Stimulated activated CD4-positive, alpha-beta T cell treated with anti-CD3 and anti-CD28 coated beads, Interleukin-12 subunit alpha, Interleukin-12 subunit beta, amount 100 ng/mL, for 4 hours (primary cell): ENCODE data around the gene SPATA1.
"Not testable (repeated sequence)": the region's sequence is repeated elsewhere in the genome, so short reads cannot be mapped to it uniquely, and the experiment has no call there.

Source experiments
- DNase-seq: peaks from one replicate; pipeline ENCODE4 v3.0.0-alpha.2; 2020

The SPATA1 gene

GRCh38 chr1:84510165-84510564 lies 4.0 kb downstream of the SPATA1 start:
- no peak for DNase-seq

DNA sequence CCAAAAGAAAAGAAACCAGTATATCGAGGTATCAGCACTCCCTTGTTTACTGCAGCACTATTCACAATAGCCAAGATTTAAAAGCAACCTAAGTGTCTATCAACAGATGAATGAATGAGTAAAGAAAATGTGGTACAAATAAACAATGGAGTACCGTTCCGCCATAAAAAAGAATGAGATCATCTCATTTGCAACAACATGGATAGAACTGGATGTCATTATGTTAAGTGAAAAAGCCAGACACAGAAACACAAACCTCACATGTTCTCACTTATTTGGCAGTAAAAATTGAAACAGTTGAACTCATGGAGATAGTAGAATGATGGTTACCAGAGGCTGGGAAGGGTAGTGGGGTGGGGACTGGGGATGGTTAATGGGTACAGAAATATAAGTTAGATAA lies 4.5 kb downstream of the SPATA1 start:
- DNase-seq, result no peak

DNA sequence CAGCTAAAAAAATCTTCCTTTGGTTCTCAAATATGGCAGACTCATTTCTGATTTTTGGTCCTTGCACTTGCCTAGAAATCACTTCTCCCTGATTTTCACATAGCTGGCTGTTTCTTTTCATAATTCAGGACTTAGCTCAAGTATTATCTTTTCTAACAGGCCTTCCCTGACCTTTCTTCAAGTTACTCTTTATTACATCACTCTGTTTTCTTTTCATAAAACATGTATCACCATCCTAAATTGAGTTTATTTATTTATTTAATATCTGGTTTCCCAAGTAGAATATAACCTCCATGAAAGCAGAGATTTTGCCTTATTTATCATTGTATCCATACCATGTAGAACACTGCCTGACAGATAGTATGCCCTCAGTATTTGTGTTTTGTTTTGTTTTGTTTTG lies 18.4 kb downstream of the SPATA1 start:
- DNase-seq, result no peak

DNA sequence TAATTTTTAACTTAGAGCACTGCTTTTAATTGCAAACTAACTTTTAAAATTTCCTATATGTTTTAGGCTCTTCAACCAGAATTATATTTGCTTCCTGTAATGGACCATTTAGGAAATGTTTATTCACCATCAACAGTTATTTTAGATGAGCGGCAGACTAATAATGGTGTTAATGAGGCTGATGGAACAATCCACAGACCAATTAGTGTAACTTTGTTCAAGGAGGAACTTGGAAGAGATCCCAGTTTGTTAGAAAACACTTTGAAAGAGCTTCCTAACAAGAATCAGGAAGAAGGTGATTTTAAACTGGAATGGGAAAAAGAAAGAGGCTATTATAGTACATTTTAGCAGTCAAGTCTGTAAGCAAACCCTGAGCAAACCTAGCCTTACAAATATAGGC lies 19.6 kb downstream of the SPATA1 start:
- DNase-seq, result no peak

DNA sequence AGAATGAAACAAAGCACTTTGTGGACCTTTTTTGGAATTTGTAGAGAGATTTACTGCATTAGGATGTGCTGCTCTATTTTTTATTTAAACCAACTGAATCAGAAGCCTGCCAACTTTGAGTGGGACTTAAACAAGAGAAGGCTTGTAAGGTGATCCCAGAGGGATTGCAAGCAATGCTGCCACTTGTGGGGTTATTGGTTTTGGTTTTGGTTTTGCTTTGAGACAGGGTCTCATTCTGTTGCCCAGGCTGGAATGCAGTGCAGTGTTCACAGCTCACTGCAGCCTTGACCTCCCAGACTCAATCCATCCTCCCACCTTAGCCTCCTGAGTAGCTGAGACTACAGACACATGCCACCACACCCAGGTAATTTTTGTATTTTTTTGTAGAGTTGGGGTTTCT lies 32.4 kb downstream of the SPATA1 start:
- DNase-seq, result no peak

DNA sequence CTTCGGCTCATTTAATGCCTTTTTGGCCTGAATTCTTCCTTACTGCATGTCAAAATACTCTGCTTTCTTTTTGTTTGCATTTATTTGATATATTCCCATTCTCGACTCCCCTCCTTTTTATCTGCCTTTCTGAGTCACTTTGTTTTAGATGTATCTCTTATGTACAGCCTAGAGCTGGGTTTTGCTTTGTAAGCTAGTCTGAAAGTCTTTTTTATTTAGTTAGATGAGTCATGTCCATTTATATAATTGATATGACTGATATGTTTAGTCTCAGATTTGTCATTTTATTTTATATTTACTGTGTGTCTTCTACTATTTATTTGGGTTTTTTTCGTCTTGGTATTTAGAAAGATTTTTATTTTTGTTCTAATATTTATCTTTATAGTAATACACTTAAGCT lies 33.8 kb downstream of the SPATA1 start:
- no peak for DNase-seq

DNA sequence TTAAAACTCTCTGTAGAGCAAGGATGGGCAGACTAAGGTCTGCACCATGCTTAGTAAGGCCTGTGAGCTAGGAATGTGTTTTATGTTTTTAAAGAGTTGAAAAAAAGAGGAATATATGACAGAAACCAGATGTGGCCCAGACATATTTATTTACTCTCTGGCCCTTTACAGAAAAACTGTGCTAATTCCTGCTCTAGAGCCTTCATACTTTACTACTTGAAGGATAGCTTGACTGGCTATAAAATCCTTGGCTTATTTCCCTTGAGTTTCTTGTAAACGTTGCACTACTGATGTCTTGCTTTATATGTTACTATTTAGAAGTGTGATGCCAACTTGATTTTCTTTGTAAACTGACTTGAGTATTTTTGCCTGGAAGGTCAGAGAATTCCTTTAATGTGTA lies 34.6 kb downstream of the SPATA1 start:
- no peak for DNase-seq

DNA sequence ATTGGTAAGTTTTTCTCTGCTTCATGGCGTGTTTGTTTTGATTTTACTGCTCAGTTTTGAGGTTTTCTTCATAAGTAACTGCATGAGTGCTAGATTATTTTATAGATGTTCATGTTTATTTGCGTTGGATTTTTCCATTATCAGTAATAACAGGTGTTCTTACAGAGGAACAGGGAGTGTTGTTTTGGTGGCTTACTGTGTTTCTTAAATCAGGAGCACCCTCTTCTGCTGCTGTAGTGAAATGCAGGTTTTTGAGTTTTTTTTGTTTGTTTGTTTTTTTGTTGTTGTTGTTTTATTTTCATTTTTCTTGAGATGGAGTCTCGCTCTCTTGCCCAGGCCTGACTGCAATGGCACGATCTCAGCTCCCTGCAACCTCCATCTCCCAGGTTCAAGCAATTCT lies 35.5 kb downstream of the SPATA1 start:
- DNase-seq, result no peak

- no peak for DNase-seq
These were observed 44.6 kb downstream of the SPATA1 start for GRCh38 chr1:84550826-84551225.

GRCh38 chr1:84569216-84569615 lies 63.0 kb downstream of the SPATA1 start:
- no peak for DNase-seq

- DNase-seq, result no peak
These were observed 64.4 kb downstream of the SPATA1 start for GRCh38 chr1:84570436-84571149.

- no peak for DNase-seq
These were observed 65.0 kb downstream of the SPATA1 start for GRCh38 chr1:84571150-84571535.

- DNase-seq, result no peak
These were observed 67.3 kb downstream of the SPATA1 start for GRCh38 chr1:84573481-84573966.

DNA sequence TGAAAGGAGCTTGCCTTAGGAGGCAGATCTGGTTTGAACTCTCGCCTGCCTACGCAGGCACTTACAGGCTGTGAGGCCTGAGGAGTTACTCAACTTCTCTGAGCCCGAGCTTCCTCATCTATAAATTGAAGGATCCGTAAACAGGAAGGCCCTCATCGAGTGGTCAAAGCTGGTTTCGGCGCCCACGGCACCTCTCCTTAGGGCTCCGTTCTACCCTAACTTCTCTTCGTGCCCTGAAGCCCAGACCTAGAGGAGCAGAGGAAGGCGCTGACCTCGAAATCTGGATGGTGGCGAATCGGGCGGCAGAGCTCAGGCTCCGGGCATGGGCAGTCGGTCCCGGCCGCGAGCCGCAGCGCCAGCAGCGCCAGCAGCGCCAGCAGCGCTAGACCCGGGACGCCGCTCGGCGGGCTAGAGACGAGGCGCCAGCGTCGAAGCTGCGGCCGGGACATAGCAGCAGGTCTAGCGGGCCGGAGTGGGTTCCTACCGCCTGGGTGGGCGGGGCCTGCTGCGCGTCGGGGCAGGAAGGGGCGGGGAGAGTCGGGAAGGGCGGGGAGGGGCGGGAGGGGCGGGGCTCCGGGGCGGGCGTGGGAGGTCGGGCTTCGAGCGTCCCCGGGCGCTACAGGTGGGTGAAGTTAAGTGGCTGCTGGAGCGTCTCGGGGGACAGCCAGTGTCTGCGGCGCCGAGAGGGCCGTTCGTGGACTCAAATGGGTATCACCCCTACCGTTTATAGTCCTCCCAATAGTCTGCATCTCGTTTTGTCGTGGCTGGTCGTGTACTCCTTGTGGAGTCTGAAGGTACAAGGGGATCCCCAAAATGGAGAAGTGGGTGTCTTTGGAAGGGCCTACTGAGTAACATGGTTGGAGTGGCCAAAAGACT lies 68.0 kb downstream of the SPATA1 start, which contains the start of gene CTBS:
Gene CTBS (minus strand): TSS at position 474 of the 876 bp plus-strand sequence. CDS start 25 bp downstream, at position 449.
- peak; percentile 86 for DNase-seq

DNA sequence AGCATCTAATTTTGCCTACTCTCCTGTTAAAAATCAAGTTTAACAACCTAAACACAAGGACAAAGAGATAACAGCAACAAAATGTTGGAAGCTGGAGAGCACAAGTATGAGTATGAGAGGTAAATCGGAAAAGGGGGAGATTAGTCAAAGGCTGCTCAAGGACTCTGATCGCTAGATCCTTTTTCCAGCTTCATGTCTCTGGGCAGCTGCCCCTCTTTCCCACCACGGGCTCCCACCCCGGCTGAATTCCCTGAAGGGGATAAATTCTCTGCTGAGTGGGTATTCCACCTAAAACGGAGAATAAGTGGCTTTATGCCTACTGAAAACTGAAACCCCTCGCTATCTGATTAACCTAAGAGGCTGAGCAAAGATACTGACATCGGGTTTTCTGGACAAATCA lies 68.8 kb downstream of the SPATA1 start:
- no peak for DNase-seq

- no peak for DNase-seq
These were observed 75.5 kb downstream of the SPATA1 start for GRCh38 chr1:84581648-84582047.

GRCh38 chr1:84582802-84583587 lies 76.8 kb downstream of the SPATA1 start:
- DNase-seq, result no peak

GRCh38 chr1:84583648-84584047 lies 77.5 kb downstream of the SPATA1 start:
- no peak for DNase-seq

- DNase-seq, result no peak
These were observed 77.9 kb downstream of the SPATA1 start for GRCh38 chr1:84584126-84584525.

DNA sequence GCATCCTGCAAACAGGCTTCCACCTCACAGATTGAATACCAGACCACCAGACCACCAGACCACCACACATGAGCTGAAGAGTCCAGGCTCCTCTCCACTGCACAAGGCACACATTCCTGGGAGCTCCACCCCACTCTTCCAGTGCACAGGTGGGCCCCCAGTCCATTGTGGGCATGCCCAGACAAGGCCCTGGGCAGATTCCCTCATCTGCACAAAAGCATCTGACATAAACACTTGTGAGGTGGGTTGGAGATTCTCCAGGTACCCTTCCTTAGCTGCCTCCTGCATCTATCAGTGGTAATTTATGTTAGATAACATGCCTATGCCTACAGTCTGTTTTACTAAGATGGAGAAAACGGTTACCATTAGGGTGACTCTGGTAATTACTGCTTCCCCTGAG lies 79.6 kb downstream of the SPATA1 start:
- no peak for DNase-seq

- no peak for DNase-seq
These were observed 80.9 kb downstream of the SPATA1 start for GRCh38 chr1:84587099-84587498.

DNA sequence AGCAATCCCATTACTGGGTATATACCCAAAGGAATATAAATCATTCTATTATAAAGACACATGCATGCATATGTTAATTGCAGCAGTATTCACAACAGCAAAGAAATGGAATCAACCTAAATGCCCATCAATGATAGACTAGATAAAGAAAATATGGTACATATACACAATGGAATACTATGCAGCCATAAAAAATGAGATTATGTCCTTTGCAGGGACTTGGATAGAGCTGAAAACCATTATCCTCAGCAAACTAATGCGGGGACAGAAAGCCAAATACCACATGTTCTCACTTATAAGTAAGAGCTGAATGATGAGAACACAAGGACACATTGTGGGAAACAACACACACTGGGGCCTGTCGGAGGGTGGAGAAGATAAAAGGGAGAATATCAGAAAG lies 88.8 kb downstream of the SPATA1 start:
- not testable (repeated sequence) for DNase-seq

DNA sequence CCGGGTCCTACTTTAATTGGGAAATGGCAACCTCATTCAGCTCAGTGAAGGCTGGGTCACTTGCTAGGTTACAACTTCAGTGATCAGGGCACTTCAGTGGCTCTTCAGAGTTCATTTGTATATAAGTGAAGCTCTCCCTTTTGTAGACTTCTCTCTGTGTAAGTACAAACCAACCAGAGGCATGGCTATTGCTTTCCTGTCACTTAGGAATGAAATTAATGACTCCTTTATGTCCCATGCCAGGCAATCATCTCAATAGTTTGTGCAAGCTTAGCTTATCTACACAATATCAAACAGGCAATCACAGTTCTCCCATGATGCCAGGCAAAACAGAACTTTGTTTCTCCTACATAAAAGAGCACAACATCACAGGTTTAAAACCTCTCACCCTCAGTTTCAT lies 90.8 kb downstream of the SPATA1 start:
- DNase-seq, result no peak
